Suprapubic skin (tissue), 4 donors: ENCODE measurements around the gene INPP5A. TPM values are rescaled to one million over a fixed set of nuclear protein-coding genes. Genes with fewer than 3 reads are reported as not detected.
A peak's percentile ranks its signal among the peaks of the same experiment; 100 is the strongest.

ENCODE experiments used
- DNase-seq, 2 donors: peaks; one replicate each; pipeline ENCODE4 v3.0.0-alpha.2; 2019; ENCODE audit warnings: low spot score in 2 of 2
- H3K27ac ChIP-seq: fragments of 200-600 bp; sonication (generic); one replicate; pipeline ENCODE4 v1.5.1; 2019
- H3K27me3 ChIP-seq: fragments of 200-600 bp; sonication (generic); one replicate; pipeline ENCODE4 v1.5.1; 2019
- H3K36me3 ChIP-seq: fragments of 200-600 bp; sonication (generic); one replicate; pipeline ENCODE4 v1.5.1; 2019
- H3K4me1 ChIP-seq: fragments of 200-600 bp; sonication (generic); one replicate; pipeline ENCODE4 v1.5.1; 2019
- H3K4me3 ChIP-seq: fragments of 200-600 bp; sonication (generic); one replicate; pipeline ENCODE4 v1.5.1; 2019; ENCODE audit warnings: mild to moderate bottlenecking
- H3K9me3 ChIP-seq: fragments of 200-600 bp; sonication (generic); one replicate; pipeline ENCODE4 v1.5.1; 2019
- CTCF ChIP-seq, 2 donors: fragments of 200-600 bp in 1 of 2; fragments of 450-650 bp in 1 of 2; sonication (generic) in 1 of 2; IDR thresholded peaks; one replicate each; pipeline ENCODE4 v1.5.1; 2016 to 2019; ENCODE audit warnings: antibody characterized with exemption in 2 of 2, mild to moderate bottlenecking in 1 of 2, moderate library complexity in 1 of 2
- EP300 ChIP-seq: sonication (generic); formaldehyde crosslinking; IDR thresholded peaks from one replicate; pipeline ENCODE4 v1.6.1; 2017; ENCODE audit warnings: antibody characterized with exemption
- POLR2A ChIP-seq, 2 donors: fragments of 450-650 bp; IDR thresholded peaks; one replicate each; pipeline ENCODE4 v1.6.1; 2017; ENCODE audit warnings: antibody characterized with exemption in 2 of 2, mild to moderate bottlenecking in 2 of 2, moderate library complexity in 2 of 2
- POLR2AphosphoS5 ChIP-seq, 3 donors: sonication (generic); formaldehyde crosslinking; IDR thresholded peaks; one replicate each; pipeline ENCODE4 v1.6.1; 2017; ENCODE audit warnings: antibody characterized with exemption in 3 of 3
- WGBS: methylation state at CpG from one replicate; pipeline ENCODE4 v1.1.5; 2018; 5-methylcytosine and 5-hydroxymethylcytosine counted together
- total RNA-seq, 4 donors: library from RNA; depleted of rRNA; stranded (reverse); fragments of >200 nt; gene quantifications; one replicate each; pipeline ENCODE4 v1.1.0, GENCODE V29; 2016

INPP5A gene
- total RNA-seq, 4 donors from 2014 or later, result 28.1 to 39.1 (median 32.3) TPM

GRCh38 chr10:132783940-132784865 is 246.6 kb downstream of the INPP5A start:
- peaks cover 36% of the 10 kb centered on the region for H3K36me3 ChIP-seq
- H3K9me3 ChIP-seq, result no peaks in the 10 kb centered on the region
- H3K27me3 ChIP-seq, result peaks cover 54% of the 10 kb centered on the region
- H3K4me3 ChIP-seq, result no peak overlapping the region
- peaks cover 38% of the 10 kb centered on the region for H3K4me1 ChIP-seq
- DNase-seq, result no peak
- WGBS, result 32% methylated on average over 70 of the region's 106 CpGs
- no peak for TF ChIP-seq EP300
- TF ChIP-seq CTCF (IDR thresholded peaks at IDR 0.05), result no peak
- no peak for TF ChIP-seq POLR2A (IDR thresholded peaks at IDR 0.05)
- no peak for TF ChIP-seq POLR2AphosphoS5 (IDR thresholded peaks at IDR 0.05)
- H3K27ac ChIP-seq, result no peak overlapping the region

GRCh38 chr10:132784866-132785722 is 247.5 kb downstream of the INPP5A start:
- WGBS, result 0% methylated on average over 6 of the region's 111 CpGs

GRCh38 chr10:132785723-132786475 is 248.3 kb downstream of the INPP5A start, which contains the start of gene NKX6-2:
Gene NKX6-2 (minus strand): TSS chr10:132786147. CDS start chr10:132785948, 199 bp downstream.
- WGBS, result 3% methylated on average over 9 of the region's 119 CpGs
- H3K27me3 ChIP-seq, result peaks cover 70% of the 10 kb centered on the region

More at GRCh38 chr10:132784866-132785722, 247.5 kb downstream of the INPP5A start:
- Histone ChIP-seq H3K27ac (no peak overlapping the region), H3K36me3 (peaks cover 34% of the 10 kb centered on the region), H3K4me1 (peaks cover 38% of the 10 kb centered on the region), H3K27me3 (peaks cover 63% of the 10 kb centered on the region), H3K9me3 (no peaks in the 10 kb centered on the region), H3K4me3 (peak overlapping the region; percentile 33)
- DNase-seq, result no peak
- TF ChIP-seq CTCF (IDR thresholded peaks at IDR 0.05) (no peak), POLR2AphosphoS5 (IDR thresholded peaks at IDR 0.05) (no peak), EP300 (no peak), POLR2A (IDR thresholded peaks at IDR 0.05) (no peak)

GRCh38 chr10:132786476-132786883 is 248.9 kb downstream of the INPP5A start:
- no peak for TF ChIP-seq POLR2A (IDR thresholded peaks at IDR 0.05)
- no peak for TF ChIP-seq EP300
- no peak for TF ChIP-seq CTCF (IDR thresholded peaks at IDR 0.05)
- no peak for TF ChIP-seq POLR2AphosphoS5 (IDR thresholded peaks at IDR 0.05)
- DNase-seq, result no peak
- peaks cover 38% of the 10 kb centered on the region for H3K4me1 ChIP-seq
- H3K4me3 ChIP-seq, result peak overlapping the region; percentile 28
- peaks cover 76% of the 10 kb centered on the region for H3K27me3 ChIP-seq
- peaks cover 20% of the 10 kb centered on the region for H3K36me3 ChIP-seq
- 4% methylated on average over 31 of the region's 58 CpGs for WGBS
- no peaks in the 10 kb centered on the region for H3K9me3 ChIP-seq
- H3K27ac ChIP-seq, result no peak overlapping the region

More at GRCh38 chr10:132785723-132786475, 248.3 kb downstream of the INPP5A start, which contains the start of gene NKX6-2:
- Histone ChIP-seq H3K9me3 (no peaks in the 10 kb centered on the region), H3K4me3 (peak within 1 kb of the TSS; percentile 33), H3K36me3 (peaks cover 26% of the 10 kb centered on the region), H3K27ac (no peak within 1 kb of the TSS), H3K4me1 (peaks cover 38% of the 10 kb centered on the region)
- DNase-seq, result no peak
- TF ChIP-seq POLR2A (IDR thresholded peaks at IDR 0.05), result no peak

GRCh38 chr10:132786884-132787494 is 249.4 kb downstream of the INPP5A start:
- H3K9me3 ChIP-seq, result no peaks in the 10 kb centered on the region
- no peak overlapping the region for H3K27ac ChIP-seq
- H3K36me3 ChIP-seq, result peaks cover 15% of the 10 kb centered on the region
- peaks cover 78% of the 10 kb centered on the region for H3K27me3 ChIP-seq
- peaks cover 38% of the 10 kb centered on the region for H3K4me1 ChIP-seq
- 1% methylated on average over 35 of the region's 80 CpGs for WGBS
- peak overlapping the region; percentile 28 for H3K4me3 ChIP-seq
- no peak for DNase-seq
- TF ChIP-seq EP300 (no peak), CTCF (IDR thresholded peaks at IDR 0.05) (no peak)
